Astrocyte (in vitro differentiated cells and primary cell): Measurements from ENCODE around the gene NME7.

ENCODE experiments used
- CTCF ChIP-seq: IDR thresholded peaks from 2 replicates; pipeline ENCODE4 v1.5.1; 2011; ENCODE audit warnings: low read depth, mild to moderate bottlenecking, inconsistent platforms, low read length, moderate library complexity; ENCODE audit not compliant: insufficient read depth
- EZH2 ChIP-seq: IDR thresholded peaks from 2 replicates; pipeline ENCODE4 v1.6.1; 2012; ENCODE audit warnings: mild to moderate bottlenecking, low read length, inconsistent platforms; ENCODE audit not compliant: insufficient read depth

- TF ChIP-seq CTCF (no peak), EZH2 (no peak)
Observed at GRCh38 chr1:169094897-169095569, 272.6 kb downstream of the NME7 start.
